DND-41 (cell line): ENCODE measurements around the gene RNMT.

ENCODE experiments used
- EZH2 ChIP-seq: IDR thresholded peaks from 3 replicates; pipeline ENCODE4 v1.6.1; 2012; ENCODE audit warnings: borderline replicate concordance, low read depth, mild to moderate bottlenecking, moderate library complexity, low read length, inconsistent platforms; ENCODE audit not compliant: severe bottlenecking
- TF ChIP-seq, protein P1 (sequence below): IDR thresholded peaks from 2 replicates; pipeline ENCODE4 v1.5.1; 2012; ENCODE audit warnings: borderline replicate concordance, low read length, moderate library complexity, mild to moderate bottlenecking; ENCODE audit not compliant: poor library complexity, severe bottlenecking; ENCODE audit errors: extremely low read depth

DNA sequence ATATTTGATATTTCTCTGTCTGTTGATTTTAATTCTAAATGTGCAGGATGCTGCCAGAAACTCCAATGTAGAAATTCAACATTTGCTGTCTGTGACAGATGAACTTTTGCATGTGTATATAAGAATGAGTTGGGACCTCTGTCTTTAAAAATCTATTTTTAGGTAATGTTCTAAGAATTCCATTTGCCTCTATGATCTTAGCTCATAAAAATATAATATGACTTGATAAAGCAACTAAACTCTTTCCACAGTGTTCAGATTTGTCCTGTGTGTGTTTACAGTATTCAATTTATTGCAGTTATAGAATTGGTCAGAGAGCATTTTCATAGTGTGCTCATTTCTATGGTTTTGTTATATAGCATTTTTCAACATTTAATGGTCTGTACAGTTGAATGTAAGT lies 33.6 kb downstream of the RNMT start:
- TF ChIP-seq, protein P1, sequence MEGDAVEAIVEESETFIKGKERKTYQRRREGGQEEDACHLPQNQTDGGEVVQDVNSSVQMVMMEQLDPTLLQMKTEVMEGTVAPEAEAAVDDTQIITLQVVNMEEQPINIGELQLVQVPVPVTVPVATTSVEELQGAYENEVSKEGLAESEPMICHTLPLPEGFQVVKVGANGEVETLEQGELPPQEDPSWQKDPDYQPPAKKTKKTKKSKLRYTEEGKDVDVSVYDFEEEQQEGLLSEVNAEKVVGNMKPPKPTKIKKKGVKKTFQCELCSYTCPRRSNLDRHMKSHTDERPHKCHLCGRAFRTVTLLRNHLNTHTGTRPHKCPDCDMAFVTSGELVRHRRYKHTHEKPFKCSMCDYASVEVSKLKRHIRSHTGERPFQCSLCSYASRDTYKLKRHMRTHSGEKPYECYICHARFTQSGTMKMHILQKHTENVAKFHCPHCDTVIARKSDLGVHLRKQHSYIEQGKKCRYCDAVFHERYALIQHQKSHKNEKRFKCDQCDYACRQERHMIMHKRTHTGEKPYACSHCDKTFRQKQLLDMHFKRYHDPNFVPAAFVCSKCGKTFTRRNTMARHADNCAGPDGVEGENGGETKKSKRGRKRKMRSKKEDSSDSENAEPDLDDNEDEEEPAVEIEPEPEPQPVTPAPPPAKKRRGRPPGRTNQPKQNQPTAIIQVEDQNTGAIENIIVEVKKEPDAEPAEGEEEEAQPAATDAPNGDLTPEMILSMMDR = no peak
- TF ChIP-seq EZH2 = no peak
